Measurements from ENCODE around the gene INTS2. TPM values are rescaled to one million over a fixed set of nuclear protein-coding genes. Genes with fewer than 3 reads are reported as not detected.
"Not testable (repeated sequence)": the region's sequence is repeated elsewhere in the genome, so short reads cannot be mapped to it uniquely, and the experiment has no call there.

The INTS2 gene
- total RNA-seq, 1 experiment from 2014 or later = 17.5 TPM

GRCh38 chr17:61903251-61903650, 24.5 kb downstream of the INTS2 start:
- Histone ChIP-seq H4K20me1 (ENCODE audit: insufficient read depth) (no peaks in the 10 kb centered on the region), H3K36me3 (ENCODE audit: low read depth) (0 out of 2 replicates have a peak, but pooled peaks cover 6% of the 10 kb centered on the region), H3K4me1 (replicated peaks; ENCODE audit: insufficient read depth) (no peaks in the 10 kb centered on the region), H3K79me2 (ENCODE audit: low read depth) (no peaks in the 10 kb centered on the region), H3K4me2 (no peak overlapping the region), H3K9me2 (ENCODE audit: insufficient read depth) (no peaks in the 10 kb centered on the region), H3K27ac (no peak overlapping the region), H3K27me3 (ENCODE audit: insufficient read depth, low read depth) (no peaks in the 10 kb centered on the region), H3K4me3 (no peak overlapping the region), H3K9me3 (ENCODE audit: insufficient read depth, low read depth) (no peaks in the 10 kb centered on the region), H3F3A (ENCODE audit: insufficient read depth, low read depth) (no peaks in the 10 kb centered on the region), H2AFZ (no peak overlapping the region)
- intact Hi-C loops (cut with micrococcal nuclease; ENCODE audit: unreplicated experiment) = no loop called here
- CTCF ChIA-PET = interaction anchor here (0.7 kb wide), 1 partner anchor 56 kb away, joined by 4 read pairs; no protein-coding TSS in a partner anchor
- no peak for DNase-seq
- POLR2A ChIA-PET (ENCODE audit: unreplicated experiment) = interaction anchor here (0.7 kb wide), 1 partner anchor 512 kb away, joined by 4 read pairs; no protein-coding TSS in a partner anchor
- BruUV-seq (replicated peaks) = no TSS peak
- TF ChIP-seq EZH2 (IDR thresholded peaks at IDR 0.05; ENCODE audit: low read depth) = no peak
- TF ChIP-seq CTCF (conservative IDR thresholded peaks at IDR 0.05) = no peak

- Histone ChIP-seq H3K36me3 (ENCODE audit: low read depth) (peaks cover 17% of the 10 kb centered on the region; the same call in 1 of the 2 replicates), H3K79me2 (ENCODE audit: low read depth) (no peaks in the 10 kb centered on the region), H4K20me1 (ENCODE audit: insufficient read depth) (no peaks in the 10 kb centered on the region), H3K4me1 (replicated peaks; ENCODE audit: insufficient read depth) (no peaks in the 10 kb centered on the region), H3K27ac (no peak overlapping the region), H3F3A (ENCODE audit: insufficient read depth, low read depth) (no peaks in the 10 kb centered on the region; the same call in 1 of the 2 replicates), H3K4me2 (no peak overlapping the region), H3K9me3 (ENCODE audit: insufficient read depth, low read depth) (no peaks in the 10 kb centered on the region), H3K9me2 (ENCODE audit: insufficient read depth) (no peaks in the 10 kb centered on the region), H3K27me3 (ENCODE audit: insufficient read depth, low read depth) (no peaks in the 10 kb centered on the region), H3K4me3 (no peak overlapping the region), H2AFZ (no peak overlapping the region)
- CTCF ChIA-PET = no interaction called here
- TF ChIP-seq CTCF (conservative IDR thresholded peaks at IDR 0.05) (no peak), EZH2 (IDR thresholded peaks at IDR 0.05; ENCODE audit: low read depth) (no peak)
- BruUV-seq (replicated peaks) = no TSS peak
- DNase-seq = no peak
- POLR2A ChIA-PET (ENCODE audit: unreplicated experiment) = interaction anchor here (0.6 kb wide), 1 partner anchor 21 kb away, joined by 3 read pairs; no protein-coding TSS in a partner anchor
- intact Hi-C loops (cut with micrococcal nuclease; ENCODE audit: unreplicated experiment) = no loop called here
These were observed 30.1 kb downstream of the INTS2 start for GRCh38 chr17:61897548-61898180.

GRCh38 chr17:61895391-61895790, 32.4 kb downstream of the INTS2 start:
- no peaks in the 10 kb centered on the region for H3K79me2 ChIP-seq (ENCODE audit: low read depth)
- H3K36me3 ChIP-seq (ENCODE audit: low read depth) = peaks cover 16% of the 10 kb centered on the region; the same call in 1 of the 2 replicates
- H4K20me1 ChIP-seq (ENCODE audit: insufficient read depth) = no peaks in the 10 kb centered on the region

GRCh38 chr17:61894310-61894709, 33.5 kb downstream of the INTS2 start:
- DNase-seq; H3K4me1 ChIP-seq (replicated peaks; ENCODE audit: insufficient read depth); H3K9me2 ChIP-seq (ENCODE audit: insufficient read depth); H3K27ac ChIP-seq; intact Hi-C loops (cut with micrococcal nuclease; ENCODE audit: unreplicated experiment); H3K27me3 ChIP-seq (ENCODE audit: insufficient read depth, low read depth); H3K4me2 ChIP-seq; BruUV-seq (replicated peaks); H3K79me2 ChIP-seq (ENCODE audit: low read depth); H3K4me3 ChIP-seq; POLR2A ChIA-PET (ENCODE audit: unreplicated experiment); CTCF ChIA-PET; H3F3A ChIP-seq (ENCODE audit: insufficient read depth, low read depth); H4K20me1 ChIP-seq (ENCODE audit: insufficient read depth); H2AFZ ChIP-seq; H3K9me3 ChIP-seq (ENCODE audit: insufficient read depth, low read depth): not testable (repeated sequence)
- peaks cover 11% of the 10 kb centered on the region; the same call in 1 of the 2 replicates for H3K36me3 ChIP-seq (ENCODE audit: low read depth)

More at GRCh38 chr17:61895391-61895790, 32.4 kb downstream of the INTS2 start:
- Histone ChIP-seq H3K9me3 (ENCODE audit: insufficient read depth, low read depth) (no peaks in the 10 kb centered on the region), H2AFZ (no peak overlapping the region), H3K4me3 (no peak overlapping the region), H3K27ac (no peak overlapping the region), H3K27me3 (ENCODE audit: insufficient read depth, low read depth) (no peaks in the 10 kb centered on the region), H3K9me2 (ENCODE audit: insufficient read depth) (no peaks in the 10 kb centered on the region), H3K4me1 (replicated peaks; ENCODE audit: insufficient read depth) (no peaks in the 10 kb centered on the region), H3F3A (ENCODE audit: insufficient read depth, low read depth) (no peaks in the 10 kb centered on the region; the same call in 1 of the 2 replicates), H3K4me2 (no peak overlapping the region)
- TF ChIP-seq EZH2 (IDR thresholded peaks at IDR 0.05; ENCODE audit: low read depth) = no peak
- TF ChIP-seq CTCF (conservative IDR thresholded peaks at IDR 0.05) = no peak
- intact Hi-C loops (cut with micrococcal nuclease; ENCODE audit: unreplicated experiment) = no loop called here
- ChIA-PET POLR2A (ENCODE audit: unreplicated experiment) (no interaction called here), CTCF (no interaction called here)
- DNase-seq = no peak
- no TSS peak for BruUV-seq (replicated peaks)

GRCh38 chr17:61887733-61888132, 40.0 kb downstream of the INTS2 start:
- H3K9me3 ChIP-seq (ENCODE audit: insufficient read depth, low read depth); H3K4me3 ChIP-seq; CTCF ChIA-PET; H3K4me2 ChIP-seq; DNase-seq; H4K20me1 ChIP-seq (ENCODE audit: insufficient read depth); H3K36me3 ChIP-seq (ENCODE audit: low read depth); H3K4me1 ChIP-seq (replicated peaks; ENCODE audit: insufficient read depth); H3K9me2 ChIP-seq (ENCODE audit: insufficient read depth); H3K27ac ChIP-seq; H3F3A ChIP-seq (ENCODE audit: insufficient read depth, low read depth); intact Hi-C loops (cut with micrococcal nuclease; ENCODE audit: unreplicated experiment); H3K79me2 ChIP-seq (ENCODE audit: low read depth); H3K27me3 ChIP-seq (ENCODE audit: insufficient read depth, low read depth); H2AFZ ChIP-seq; BruUV-seq (replicated peaks); POLR2A ChIA-PET (ENCODE audit: unreplicated experiment): not testable (repeated sequence)

All from PC-9 (cell line).